Measurements from ENCODE around the gene ARAP2. TPM values are rescaled to one million over a fixed set of nuclear protein-coding genes. Genes with fewer than 3 reads are reported as not detected.

The ARAP2 gene
- total RNA-seq, 1 experiment from 2014 or later = 30.0 TPM

DNA sequence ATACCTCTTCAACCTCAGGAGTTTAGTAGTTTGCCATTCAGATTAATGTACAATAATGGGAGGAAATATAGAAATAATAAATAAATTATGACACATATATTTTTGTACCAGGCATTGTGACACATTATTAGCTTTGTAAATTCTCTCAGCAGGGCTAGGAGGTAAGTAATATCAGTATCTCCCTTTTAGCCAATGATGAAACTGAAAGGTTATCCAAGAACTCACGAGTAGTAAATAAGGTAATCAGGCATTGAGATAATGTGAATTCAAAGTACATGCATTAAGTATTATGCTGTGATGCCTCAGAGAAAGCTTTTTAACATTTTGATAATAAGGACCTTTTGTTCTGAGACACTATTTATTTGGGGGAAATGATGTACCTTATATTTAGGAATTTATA, 5.3 kb upstream of the ARAP2 start:
- no peak for TF ChIP-seq CTCF (IDR thresholded peaks at IDR 0.05; ENCODE audit: unreplicated experiment)
- H3K4me1 Mint-ChIP-seq (ENCODE audit: low read depth, unreplicated experiment) = no peaks in the 10 kb centered on the region
- no peak overlapping the region for H3K4me3 Mint-ChIP-seq (ENCODE audit: low read depth, unreplicated experiment)
- intact Hi-C loops (cut with micrococcal nuclease; ENCODE audit: unreplicated experiment) = no loop called here
- H3K27me3 Mint-ChIP-seq (ENCODE audit: unreplicated experiment) = no peaks in the 10 kb centered on the region
- no peak for DNase-seq
- no peak overlapping the region for H3K27ac Mint-ChIP-seq (ENCODE audit: unreplicated experiment)
- peaks cover 10% of the 10 kb centered on the region for H3K36me3 Mint-ChIP-seq (ENCODE audit: insufficient read depth, unreplicated experiment)
- H3K9me3 Mint-ChIP-seq (ENCODE audit: low read depth, unreplicated experiment) = no peaks in the 10 kb centered on the region
- no TSS peak for BruUV-seq (replicated peaks)
- CTCF ChIA-PET = no interaction called here

DNA sequence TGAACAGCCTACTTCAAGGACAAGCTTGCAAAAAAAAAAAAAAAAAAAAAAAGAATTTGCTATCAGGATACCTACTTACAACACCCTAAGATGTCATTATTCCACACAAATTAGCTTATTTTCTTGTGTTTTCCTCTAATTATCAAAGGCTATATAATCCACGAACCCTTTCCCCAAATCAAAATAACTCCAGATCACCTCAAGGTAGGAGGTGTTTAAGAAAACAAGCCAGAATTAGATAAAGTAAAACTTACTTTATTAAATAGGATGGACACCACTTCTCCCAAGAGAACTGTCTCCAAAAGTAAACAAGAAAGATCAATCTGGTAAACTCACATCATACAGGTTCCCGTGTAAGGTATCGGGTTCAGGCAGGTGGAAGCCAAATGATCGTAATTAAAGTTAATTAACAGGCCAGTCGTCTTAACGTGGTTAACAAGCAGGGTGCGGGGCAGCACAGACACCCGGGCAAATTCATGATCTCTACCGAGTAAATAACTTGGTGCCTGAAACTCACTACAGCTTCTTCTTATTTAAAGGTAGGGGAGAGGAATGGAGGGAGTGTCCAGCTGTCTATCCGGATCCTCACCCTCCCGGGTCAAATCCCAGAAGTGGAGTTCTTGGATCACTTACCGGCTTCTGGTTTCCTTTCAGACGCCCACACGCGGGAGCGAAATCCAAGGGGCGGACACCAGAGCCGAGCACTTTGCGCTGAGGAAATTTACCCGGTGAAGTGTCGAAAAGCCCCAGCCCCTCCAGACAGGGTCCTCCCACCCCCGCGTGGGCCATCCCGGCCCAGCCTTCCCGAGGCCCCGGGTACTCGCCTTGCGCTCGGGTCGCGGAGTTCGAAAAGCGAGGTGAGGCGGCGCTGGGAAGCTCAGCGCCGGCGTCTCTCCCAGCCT, 708 bp downstream of the ARAP2 start:
- intact Hi-C loops (cut with micrococcal nuclease; ENCODE audit: unreplicated experiment) = loop anchor here (2.0 to 5.0 kb wide), 2 partner anchors 23 to 44 kb away; no protein-coding TSS in a partner anchor

GRCh38 chr4:36242629-36243354, 1.5 kb downstream of the ARAP2 start:
- Mint-ChIP-seq H3K4me1 (ENCODE audit: low read depth, unreplicated experiment) (no peaks in the 10 kb centered on the region), H3K27ac (ENCODE audit: unreplicated experiment) (peak overlapping the region; percentile 54), H3K36me3 (ENCODE audit: insufficient read depth, unreplicated experiment) (peaks cover 34% of the 10 kb centered on the region), H3K9me3 (ENCODE audit: low read depth, unreplicated experiment) (no peaks in the 10 kb centered on the region), H3K27me3 (ENCODE audit: unreplicated experiment) (no peaks in the 10 kb centered on the region), H3K4me3 (ENCODE audit: low read depth, unreplicated experiment) (peak overlapping the region; percentile 76)
- TSS peak; percentile 47 for BruUV-seq (replicated peaks)
- DNase-seq = peak; percentile 13
- CTCF ChIA-PET = interaction anchor here (0.7 to 1.7 kb wide), 3 partner anchors 10 to 32 kb away, joined by 3 to 5 read pairs (median 4); no protein-coding TSS in a partner anchor
- no peak for TF ChIP-seq CTCF (IDR thresholded peaks at IDR 0.05; ENCODE audit: unreplicated experiment)
- intact Hi-C loops (cut with micrococcal nuclease; ENCODE audit: unreplicated experiment) = loop anchor here (2.0 to 5.0 kb wide), 2 partner anchors 22 to 45 kb away; no protein-coding TSS in a partner anchor

More for the DNA sequence above, 708 bp downstream of the ARAP2 start:
- DNase-seq = peak; percentile 24
- Mint-ChIP-seq H3K27me3 (ENCODE audit: unreplicated experiment) (no peaks in the 10 kb centered on the region), H3K4me1 (ENCODE audit: low read depth, unreplicated experiment) (no peaks in the 10 kb centered on the region), H3K27ac (ENCODE audit: unreplicated experiment) (peak overlapping the region; percentile 54), H3K9me3 (ENCODE audit: low read depth, unreplicated experiment) (no peaks in the 10 kb centered on the region), H3K4me3 (ENCODE audit: low read depth, unreplicated experiment) (peak overlapping the region; percentile 76), H3K36me3 (ENCODE audit: insufficient read depth, unreplicated experiment) (peaks cover 29% of the 10 kb centered on the region)
- BruUV-seq (replicated peaks) = no TSS peak
- CTCF ChIA-PET = interaction anchor here (0.7 to 1.7 kb wide), 3 partner anchors 9 to 33 kb away, joined by 3 to 5 read pairs (median 4); no protein-coding TSS in a partner anchor
- no peak for TF ChIP-seq CTCF (IDR thresholded peaks at IDR 0.05; ENCODE audit: unreplicated experiment)

DNA sequence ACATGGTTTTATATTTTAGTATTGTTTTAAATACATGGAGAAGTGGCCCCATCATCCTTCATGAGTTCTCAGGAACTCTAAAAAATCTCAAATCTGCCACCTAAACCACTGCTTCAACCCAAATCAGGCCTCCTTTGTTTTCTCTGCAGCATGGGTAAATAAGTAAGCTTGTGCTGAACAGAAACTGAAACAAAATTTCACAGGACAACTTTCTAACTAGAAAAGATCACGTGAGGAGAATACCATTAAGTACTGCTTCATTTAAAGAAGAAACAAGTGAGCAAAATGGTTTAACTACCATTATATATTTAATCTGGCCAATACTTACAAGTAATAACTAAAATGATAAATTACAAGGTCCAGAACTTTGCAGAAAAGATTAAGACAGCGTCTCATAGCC, 2.5 kb downstream of the ARAP2 start:
- TF ChIP-seq CTCF (IDR thresholded peaks at IDR 0.05; ENCODE audit: unreplicated experiment) = no peak
- H3K9me3 Mint-ChIP-seq (ENCODE audit: low read depth, unreplicated experiment) = no peaks in the 10 kb centered on the region
- H3K27ac Mint-ChIP-seq (ENCODE audit: unreplicated experiment) = peak overlapping the region; percentile 41
- intact Hi-C loops (cut with micrococcal nuclease; ENCODE audit: unreplicated experiment) = loop anchor here (1.0 to 5.0 kb wide), 3 partner anchors 21 to 46 kb away; no protein-coding TSS in a partner anchor
- BruUV-seq (replicated peaks) = no TSS peak
- CTCF ChIA-PET = interaction anchor here (0.7 kb wide), 1 partner anchor 34 kb away, joined by 3 read pairs; no protein-coding TSS in a partner anchor
- peak overlapping the region; percentile 76 for H3K4me3 Mint-ChIP-seq (ENCODE audit: low read depth, unreplicated experiment)
- no peak for DNase-seq
- H3K4me1 Mint-ChIP-seq (ENCODE audit: low read depth, unreplicated experiment) = no peaks in the 10 kb centered on the region
- peaks cover 34% of the 10 kb centered on the region for H3K36me3 Mint-ChIP-seq (ENCODE audit: insufficient read depth, unreplicated experiment)
- H3K27me3 Mint-ChIP-seq (ENCODE audit: unreplicated experiment) = no peaks in the 10 kb centered on the region
